Measurements from ENCODE around the gene TTLL11.

GRCh38 chr9:121860213-121860612 lies 232.9 kb downstream of the TTLL11 start:
- TF ChIP-seq CTCF (IDR thresholded peaks at IDR 0.05) (no peak), EP300 (IDR thresholded peaks at IDR 0.05) (no peak), POLR2A (IDR thresholded peaks at IDR 0.05) (no peak)

All from upper lobe of left lung (tissue), 4 donors.